ENCODE measurements around the gene TESK1.

GRCh38 chr9:35574578-35575122 lies 30.4 kb upstream of the TESK1 start:
- TF ChIP-seq EZH2 (IDR thresholded peaks at IDR 0.05; ENCODE audit: borderline replicate concordance, insufficient read depth, low read depth, low read length, poor library complexity, severe bottlenecking) = no peak
- TF ChIP-seq CTCF (IDR thresholded peaks at IDR 0.05) = no peak

Measured in B cell (primary cell).